Neural progenitor cell (in vitro differentiated cells): ENCODE data around the gene RNF126. TPM values are rescaled to one million over a fixed set of nuclear protein-coding genes. Genes with fewer than 3 reads are reported as not detected.
"Not testable (repeated sequence)": the region's sequence is repeated elsewhere in the genome, so short reads cannot be mapped to it uniquely, and the experiment has no call there.

ENCODE experiments used
- DNase-seq: peaks from one replicate; pipeline ENCODE4 v3.0.0-alpha.2; 2016; ENCODE audit warnings: low spot score
- H2AFZ ChIP-seq: fragments of 200-600 bp; sonication (generic); replicated peaks from 2 replicates; pipeline ENCODE4 v1.6.1; 2016; ENCODE audit warnings: antibody characterized with exemption
- H3F3A ChIP-seq: fragments of 200-600 bp; sonication (generic); 2 replicates; pipeline ENCODE4 v1.6.1; 2016; ENCODE audit warnings: antibody characterized with exemption, low read depth
- H3K27ac ChIP-seq: fragments of 200-600 bp; sonication (generic); 2 replicates; pipeline ENCODE4 v1.5.1; 2016; ENCODE audit warnings: mild to moderate bottlenecking
- H3K27me3 ChIP-seq: fragments of 200-600 bp; sonication (generic); 2 replicates; pipeline ENCODE4 v1.6.1; 2016; ENCODE audit warnings: mild to moderate bottlenecking, moderate library complexity
- H3K36me3 ChIP-seq: fragments of 200-600 bp; sonication (generic); 2 replicates; pipeline ENCODE4 v1.5.1; 2016
- H3K4me1 ChIP-seq: fragments of 200-600 bp; sonication (generic); 2 replicates; pipeline ENCODE4 v1.6.1; 2016; ENCODE audit warnings: mixed run types
- H3K4me2 ChIP-seq: fragments of 200-600 bp; sonication (generic); 2 replicates; pipeline ENCODE4 v1.6.1; 2016
- H3K4me3 ChIP-seq: fragments of 200-600 bp; sonication (generic); 2 replicates; pipeline ENCODE4 v1.5.1; 2016
- H3K79me2 ChIP-seq: fragments of 200-600 bp; sonication (generic); 2 replicates; pipeline ENCODE4 v1.6.1; 2016; ENCODE audit warnings: low read depth
- H3K9ac ChIP-seq: fragments of 200-600 bp; sonication (generic); 2 replicates; pipeline ENCODE4 v1.6.1; 2016
- H3K9me3 ChIP-seq: fragments of 200-600 bp; sonication (generic); 2 replicates; pipeline ENCODE4 v1.5.1; 2016; ENCODE audit warnings: low read depth
- H4K20me1 ChIP-seq: fragments of 200-600 bp; sonication (generic); 2 replicates; pipeline ENCODE4 v1.6.1; 2016; ENCODE audit warnings: low read depth
- H3K27ac Mint-ChIP-seq: 3 replicates; pipeline ENCODE4 v1.8.0; 2021; ENCODE audit warnings: mixed read lengths
- H3K27me3 Mint-ChIP-seq: 2 replicates; pipeline ENCODE4 v1.8.0; 2022; ENCODE audit warnings: low read depth, mild to moderate bottlenecking, inconsistent platforms, moderate library complexity, mixed read lengths; ENCODE audit not compliant: insufficient read depth
- H3K36me3 Mint-ChIP-seq: 3 replicates; pipeline ENCODE4 v1.8.0; 2021; ENCODE audit warnings: mixed read lengths
- H3K4me1 Mint-ChIP-seq: 3 replicates; pipeline ENCODE4 v1.8.0; 2021; ENCODE audit warnings: mixed read lengths
- H3K4me3 Mint-ChIP-seq: 3 replicates; pipeline ENCODE4 v1.8.0; 2021; ENCODE audit warnings: mild to moderate bottlenecking, moderate library complexity, mixed read lengths
- H3K9me3 Mint-ChIP-seq: 3 replicates; pipeline ENCODE4 v1.8.0; 2020; ENCODE audit warnings: mixed read lengths
- EZH2 ChIP-seq: fragments of 200-600 bp; sonication (generic); IDR thresholded peaks from 2 replicates; pipeline ENCODE4 v1.6.1; 2017; ENCODE audit warnings: antibody characterized with exemption, mild to moderate bottlenecking, moderate library complexity
- EZH2phosphoT487 ChIP-seq: fragments of 200-600 bp; sonication (generic); IDR thresholded peaks from 2 replicates; pipeline ENCODE4 v1.6.1; 2017; ENCODE audit warnings: antibody characterized with exemption
- total RNA-seq: library from RNA; depleted of rRNA; stranded (reverse); fragments of >200 nt; gene quantifications from 2 replicates; pipeline ENCODE4 v1.2.3, GENCODE V29; 2015; ENCODE audit warnings: low replicate concordance
- TF ChIP-seq, protein P1 (sequence below): fragments of 200-600 bp; sonication (generic); IDR thresholded peaks from 2 replicates; pipeline ENCODE4 v1.5.1; 2017; ENCODE audit warnings: antibody characterized with exemption, mild to moderate bottlenecking

RNF126 gene
- total RNA-seq, 1 donor from 2014 or later: 9.7 TPM

DNA sequence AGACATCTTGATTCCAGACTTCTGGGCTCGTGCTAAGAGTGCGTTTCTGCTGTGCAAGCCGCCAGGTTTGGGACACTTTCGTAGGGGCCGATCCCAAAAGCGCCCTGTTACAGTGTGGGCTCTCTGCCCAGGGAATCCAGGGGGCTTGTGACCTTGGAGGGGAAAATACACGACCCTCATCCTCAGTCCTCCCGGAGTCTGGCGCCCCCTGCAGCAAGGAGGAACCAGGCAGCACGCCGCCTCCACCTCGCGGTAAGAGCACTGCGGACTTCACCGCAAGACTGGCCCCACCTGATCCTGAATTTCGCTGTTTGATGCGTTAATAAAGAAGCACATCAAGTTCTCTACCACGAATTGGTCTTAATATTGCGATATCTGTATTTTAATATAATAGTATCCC, 34.8 kb downstream of the RNF126 start:
- Histone ChIP-seq H3K4me3 (no peak overlapping the region), H3K9me3 (no peaks in the 10 kb centered on the region), H2AFZ (no peak overlapping the region), H3K36me3 (no peaks in the 10 kb centered on the region), H4K20me1 (peaks cover 50% of the 10 kb centered on the region), H3K27ac (no peak overlapping the region), H3K9ac (no peak overlapping the region), H3F3A (peaks cover 7% of the 10 kb centered on the region), H3K4me1 (no peaks in the 10 kb centered on the region), H3K4me2 (no peak overlapping the region), H3K79me2 (peaks cover 21% of the 10 kb centered on the region), H3K27me3 (no peaks in the 10 kb centered on the region)
- Mint-ChIP-seq H3K27me3 (peaks cover 9% of the 10 kb centered on the region), H3K4me1 (peaks cover 23% of the 10 kb centered on the region), H3K36me3 (peaks cover 23% of the 10 kb centered on the region), H3K27ac (no peak overlapping the region), H3K9me3 (no peaks in the 10 kb centered on the region), H3K4me3 (no peak overlapping the region)
- TF ChIP-seq, protein P1, sequence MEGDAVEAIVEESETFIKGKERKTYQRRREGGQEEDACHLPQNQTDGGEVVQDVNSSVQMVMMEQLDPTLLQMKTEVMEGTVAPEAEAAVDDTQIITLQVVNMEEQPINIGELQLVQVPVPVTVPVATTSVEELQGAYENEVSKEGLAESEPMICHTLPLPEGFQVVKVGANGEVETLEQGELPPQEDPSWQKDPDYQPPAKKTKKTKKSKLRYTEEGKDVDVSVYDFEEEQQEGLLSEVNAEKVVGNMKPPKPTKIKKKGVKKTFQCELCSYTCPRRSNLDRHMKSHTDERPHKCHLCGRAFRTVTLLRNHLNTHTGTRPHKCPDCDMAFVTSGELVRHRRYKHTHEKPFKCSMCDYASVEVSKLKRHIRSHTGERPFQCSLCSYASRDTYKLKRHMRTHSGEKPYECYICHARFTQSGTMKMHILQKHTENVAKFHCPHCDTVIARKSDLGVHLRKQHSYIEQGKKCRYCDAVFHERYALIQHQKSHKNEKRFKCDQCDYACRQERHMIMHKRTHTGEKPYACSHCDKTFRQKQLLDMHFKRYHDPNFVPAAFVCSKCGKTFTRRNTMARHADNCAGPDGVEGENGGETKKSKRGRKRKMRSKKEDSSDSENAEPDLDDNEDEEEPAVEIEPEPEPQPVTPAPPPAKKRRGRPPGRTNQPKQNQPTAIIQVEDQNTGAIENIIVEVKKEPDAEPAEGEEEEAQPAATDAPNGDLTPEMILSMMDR: peak; percentile 59
- no peak for TF ChIP-seq EZH2phosphoT487
- DNase-seq: peak; percentile 41

GRCh38 chr19:626566-626965, 36.4 kb downstream of the RNF126 start:
- not testable (repeated sequence) for H3K27ac ChIP-seq, H3K27me3 ChIP-seq, H3K4me3 ChIP-seq, H3K4me1 ChIP-seq, H3K4me2 ChIP-seq, H3K27me3 Mint-ChIP-seq, H3K4me3 Mint-ChIP-seq, H3K9me3 Mint-ChIP-seq, H2AFZ ChIP-seq, H3F3A ChIP-seq, H3K36me3 ChIP-seq, H3K9me3 ChIP-seq, H3K27ac Mint-ChIP-seq, DNase-seq, H3K9ac ChIP-seq
- peaks cover 23% of the 10 kb centered on the region for H3K36me3 Mint-ChIP-seq
- H3K4me1 Mint-ChIP-seq: peaks cover 20% of the 10 kb centered on the region
- H3K79me2 ChIP-seq: peaks cover 12% of the 10 kb centered on the region
- peaks cover 38% of the 10 kb centered on the region for H4K20me1 ChIP-seq

DNA sequence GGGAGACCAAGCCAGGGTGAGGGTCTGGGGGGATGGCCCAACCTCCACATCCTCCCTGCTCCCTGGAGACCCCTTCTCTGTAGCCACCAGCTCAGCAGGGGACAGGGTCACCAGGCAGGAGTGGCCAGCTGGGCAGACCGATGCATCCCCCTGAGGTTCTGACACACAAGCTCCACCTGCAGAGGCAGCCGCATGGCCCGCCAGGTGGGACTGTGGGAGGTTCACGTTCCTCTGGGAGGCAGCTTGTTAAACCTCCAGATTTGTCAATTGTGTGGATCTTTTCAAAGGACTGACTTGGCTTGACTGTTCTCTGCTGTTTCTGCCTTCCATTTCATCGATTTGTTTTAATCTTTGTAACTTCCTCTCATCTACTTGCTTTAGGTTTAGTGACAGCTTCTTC, 37.8 kb downstream of the RNF126 start:
- H3K36me3 Mint-ChIP-seq: peaks cover 23% of the 10 kb centered on the region
- no peaks in the 10 kb centered on the region for H3K9me3 ChIP-seq
- H3K27ac Mint-ChIP-seq: peak overlapping the region; percentile 18

GRCh38 chr19:624433-625109, 38.4 kb downstream of the RNF126 start:
- DNase-seq: no peak
- H2AFZ ChIP-seq: no peak overlapping the region
- H3K4me1 ChIP-seq: no peaks in the 10 kb centered on the region
- no peak overlapping the region for H3K9ac ChIP-seq
- H3K79me2 ChIP-seq: no peaks in the 10 kb centered on the region
- H3K27ac ChIP-seq: no peak overlapping the region
- no peaks in the 10 kb centered on the region for H3K9me3 ChIP-seq
- H3K4me3 ChIP-seq: no peak overlapping the region
- H4K20me1 ChIP-seq: peaks cover 22% of the 10 kb centered on the region
- H3K36me3 ChIP-seq: no peaks in the 10 kb centered on the region
- H3F3A ChIP-seq: no peaks in the 10 kb centered on the region
- TF ChIP-seq EZH2 (no peak), EZH2phosphoT487 (no peak)
- TF ChIP-seq, protein P1: no peak
- Mint-ChIP-seq H3K27ac (no peak overlapping the region), H3K36me3 (peaks cover 26% of the 10 kb centered on the region), H3K27me3 (peaks cover 6% of the 10 kb centered on the region), H3K4me3 (no peak overlapping the region), H3K4me1 (peaks cover 17% of the 10 kb centered on the region), H3K9me3 (no peaks in the 10 kb centered on the region)
- H3K4me2 ChIP-seq: no peak overlapping the region
- H3K27me3 ChIP-seq: no peaks in the 10 kb centered on the region

More for the DNA sequence above, 37.8 kb downstream of the RNF126 start:
- H3K27ac ChIP-seq: no peak overlapping the region
- H2AFZ ChIP-seq: no peak overlapping the region
- no peak overlapping the region for H3K4me2 ChIP-seq
- no peaks in the 10 kb centered on the region for H3K27me3 ChIP-seq
- Mint-ChIP-seq H3K9me3 (no peaks in the 10 kb centered on the region), H3K27me3 (peaks cover 6% of the 10 kb centered on the region), H3K4me3 (no peak overlapping the region), H3K4me1 (peaks cover 17% of the 10 kb centered on the region)
- H3F3A ChIP-seq: no peaks in the 10 kb centered on the region
- H3K4me3 ChIP-seq: no peak overlapping the region
- no peaks in the 10 kb centered on the region for H3K4me1 ChIP-seq
- H3K9ac ChIP-seq: no peak overlapping the region
- peaks cover 26% of the 10 kb centered on the region for H4K20me1 ChIP-seq
- no peaks in the 10 kb centered on the region for H3K79me2 ChIP-seq
- no peak for DNase-seq
- TF ChIP-seq, protein P1: no peak
- TF ChIP-seq EZH2: no peak
- TF ChIP-seq EZH2phosphoT487: no peak
- no peaks in the 10 kb centered on the region for H3K36me3 ChIP-seq
